ENCODE data around the gene FUT1. TPM values are rescaled to one million over a fixed set of nuclear protein-coding genes. Genes with fewer than 3 reads are reported as not detected.

Gene FUT1
- total RNA-seq, 2 experiments from 2014 or later = 0.03 TPM; not detected in 1

GRCh38 chr19:48745208-48745995 is 7.0 kb downstream of the FUT1 start:
- no peaks in the 10 kb centered on the region for H4K20me1 ChIP-seq (ENCODE audit: insufficient read depth, low read length)
- TF ChIP-seq CTCF (conservative IDR thresholded peaks at IDR 0.05; ENCODE audit: low read length) = no peak
- TF ChIP-seq EZH2phosphoT487 (IDR thresholded peaks at IDR 0.05; ENCODE audit: borderline replicate concordance, low read depth, low read length) = no peak
- DNase-seq (ENCODE audit: low spot score) = peak; percentile 77
- no peak overlapping the region for H3K4me2 ChIP-seq (ENCODE audit: low read length)
- H3K79me2 ChIP-seq (ENCODE audit: insufficient read depth, low read depth, low read length) = no peaks in the 10 kb centered on the region
- ChIA-PET CTCF (ENCODE audit: unreplicated experiment) (interaction anchor here (0.6 kb wide), 1 partner anchor 232 kb away, joined by 4 read pairs; no protein-coding TSS in a partner anchor), POLR2A (no interaction called here)
- H3K9me2 ChIP-seq (ENCODE audit: insufficient read depth, low read length) = no peaks in the 10 kb centered on the region
- no peaks in the 10 kb centered on the region for H3K36me3 ChIP-seq (ENCODE audit: insufficient read depth, low read length)
- BruUV-seq (replicated peaks) = no TSS peak
- no peaks in the 10 kb centered on the region for H3K9me3 ChIP-seq (ENCODE audit: low read length)
- peaks cover 18% of the 10 kb centered on the region for H3K4me1 ChIP-seq (ENCODE audit: insufficient read depth, low read length, poor library complexity, severe bottlenecking)
- intact Hi-C loops (cut with micrococcal nuclease; ENCODE audit: unreplicated experiment) = no loop called here
- H2AFZ ChIP-seq (ENCODE audit: low read length) = no peak overlapping the region
- H3K27ac ChIP-seq (ENCODE audit: low read depth, low read length, poor library complexity, severe bottlenecking) = no peak overlapping the region
- H3K4me3 ChIP-seq (ENCODE audit: low read depth, low read length, poor library complexity, severe bottlenecking) = no peak overlapping the region

- Histone ChIP-seq H3K4me2 (ENCODE audit: low read length) (peak overlapping the region; percentile 42; the same call in 1 of the 2 replicates), H4K20me1 (ENCODE audit: insufficient read depth, low read length) (no peaks in the 10 kb centered on the region), H3K4me3 (ENCODE audit: low read depth, low read length, poor library complexity, severe bottlenecking) (no peak overlapping the region), H3K4me1 (ENCODE audit: insufficient read depth, low read length, poor library complexity, severe bottlenecking) (peaks cover 24% of the 10 kb centered on the region), H3K9me3 (ENCODE audit: low read length) (no peaks in the 10 kb centered on the region), H3K9me2 (ENCODE audit: insufficient read depth, low read length) (no peaks in the 10 kb centered on the region), H3K27ac (ENCODE audit: low read depth, low read length, poor library complexity, severe bottlenecking) (no peak overlapping the region), H3K36me3 (ENCODE audit: insufficient read depth, low read length) (no peaks in the 10 kb centered on the region), H3K79me2 (ENCODE audit: insufficient read depth, low read depth, low read length) (no peaks in the 10 kb centered on the region), H2AFZ (ENCODE audit: low read length) (peak overlapping the region; percentile 55; the same call in 1 of the 2 replicates)
- TF ChIP-seq EZH2phosphoT487 (IDR thresholded peaks at IDR 0.05; ENCODE audit: borderline replicate concordance, low read depth, low read length) (no peak), CTCF (conservative IDR thresholded peaks at IDR 0.05; ENCODE audit: low read length) (no peak)
- intact Hi-C loops (cut with micrococcal nuclease; ENCODE audit: unreplicated experiment) = no loop called here
- no TSS peak for BruUV-seq (replicated peaks)
- CTCF ChIA-PET (ENCODE audit: unreplicated experiment) = no interaction called here
- no peak for DNase-seq (ENCODE audit: low spot score)
- POLR2A ChIA-PET = no interaction called here
Observed at GRCh38 chr19:48742096-48742495, 10.3 kb downstream of the FUT1 start.
